Adrenal gland (tissue), 5 donors: ENCODE results near the gene CCDC197.

ENCODE experiments used
- POLR2A ChIP-seq, 2 donors: fragments of 450-650 bp; IDR thresholded peaks; one replicate each; pipeline ENCODE4 v1.6.1; 2017; ENCODE audit warnings: antibody characterized with exemption in 2 of 2, mild to moderate bottlenecking in 2 of 2, moderate library complexity in 1 of 2
- TF ChIP-seq, protein P1 (sequence below), 6 experiments: fragments of 450-650 bp in 4 of 6; fragments of 200-600 bp in 2 of 6; sonication (generic) in 1 of 6; IDR thresholded peaks; 1 replicate in 5 of 6; 2 replicates in 1 of 6; pipeline versions ENCODE4 v1.5.1 to v1.8.0; 2016 to 2021; ENCODE audit warnings: antibody characterized with exemption in 6 of 6, mild to moderate bottlenecking in 2 of 6, moderate library complexity in 1 of 6
- donor health status: DM: no; HTN: no; CAD: no.

GRCh38 chr14:93957333-93957710, 39.8 kb upstream of the CCDC197 start:
- TF ChIP-seq, protein P1, sequence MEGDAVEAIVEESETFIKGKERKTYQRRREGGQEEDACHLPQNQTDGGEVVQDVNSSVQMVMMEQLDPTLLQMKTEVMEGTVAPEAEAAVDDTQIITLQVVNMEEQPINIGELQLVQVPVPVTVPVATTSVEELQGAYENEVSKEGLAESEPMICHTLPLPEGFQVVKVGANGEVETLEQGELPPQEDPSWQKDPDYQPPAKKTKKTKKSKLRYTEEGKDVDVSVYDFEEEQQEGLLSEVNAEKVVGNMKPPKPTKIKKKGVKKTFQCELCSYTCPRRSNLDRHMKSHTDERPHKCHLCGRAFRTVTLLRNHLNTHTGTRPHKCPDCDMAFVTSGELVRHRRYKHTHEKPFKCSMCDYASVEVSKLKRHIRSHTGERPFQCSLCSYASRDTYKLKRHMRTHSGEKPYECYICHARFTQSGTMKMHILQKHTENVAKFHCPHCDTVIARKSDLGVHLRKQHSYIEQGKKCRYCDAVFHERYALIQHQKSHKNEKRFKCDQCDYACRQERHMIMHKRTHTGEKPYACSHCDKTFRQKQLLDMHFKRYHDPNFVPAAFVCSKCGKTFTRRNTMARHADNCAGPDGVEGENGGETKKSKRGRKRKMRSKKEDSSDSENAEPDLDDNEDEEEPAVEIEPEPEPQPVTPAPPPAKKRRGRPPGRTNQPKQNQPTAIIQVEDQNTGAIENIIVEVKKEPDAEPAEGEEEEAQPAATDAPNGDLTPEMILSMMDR (IDR thresholded peaks at IDR 0.05), result no peak
- no peak for TF ChIP-seq POLR2A (IDR thresholded peaks at IDR 0.05)
